GM12878 (cell line): Measurements from ENCODE around the gene LGALS8. TPM values are rescaled to one million over a fixed set of nuclear protein-coding genes. Genes with fewer than 3 reads are reported as not detected.

Source experiments
- ATF3 ChIP-seq: IDR thresholded peaks from 2 replicates; pipeline ENCODE4 v1.6.1; 2011; ENCODE audit warnings: low read depth, mild to moderate bottlenecking, low read length, moderate library complexity, borderline replicate concordance; ENCODE audit errors: extremely low read depth
- BMI1 ChIP-seq: fragments of 450-650 bp; IDR thresholded peaks from 2 replicates; pipeline ENCODE4 v1.6.1; 2016; ENCODE audit warnings: mild to moderate bottlenecking, moderate library complexity, borderline replicate concordance
- BRCA1 ChIP-seq: IDR thresholded peaks from 2 replicates; pipeline ENCODE4 v1.6.1; 2011; ENCODE audit warnings: low read depth, low read length, improper control_type of control experiment
- ETV6 ChIP-seq, 2 experiments: fragments of 450-650 bp in 1 of 2; IDR thresholded peaks in 1 of 2; conservative IDR thresholded peaks in 1 of 2; 2 replicates each; pipeline ENCODE4 v1.6.1; 2014; ENCODE audit warnings: antibody characterized with exemption in 1 of 2, borderline replicate concordance in 1 of 2, low read depth in 1 of 2, mild to moderate bottlenecking in 1 of 2, moderate library complexity in 1 of 2
- HCFC1 ChIP-seq: fragments of 150-350 bp; IDR thresholded peaks from 2 replicates; pipeline ENCODE4 v1.6.1; 2014; ENCODE audit warnings: low read length
- IKZF1 ChIP-seq: fragments of 450-650 bp; conservative IDR thresholded peaks from 2 replicates; pipeline ENCODE4 v1.6.1; 2017; ENCODE audit warnings: antibody characterized with exemption, mild to moderate bottlenecking
- JUND ChIP-seq: IDR thresholded peaks from 2 replicates; pipeline ENCODE4 v1.6.1; 2012; ENCODE audit warnings: low read depth, mild to moderate bottlenecking, low read length, improper control_type of control experiment, moderate library complexity
- MAX ChIP-seq: IDR thresholded peaks from 2 replicates; pipeline ENCODE4 v1.6.1; 2012; ENCODE audit warnings: low read depth, low read length, improper control_type of control experiment
- MTA2 ChIP-seq: fragments of 450-650 bp; IDR thresholded peaks from 2 replicates; pipeline ENCODE4 v1.6.1; 2016; ENCODE audit warnings: low read depth, mild to moderate bottlenecking, moderate library complexity
- MYC ChIP-seq: IDR thresholded peaks from 2 replicates; pipeline ENCODE4 v1.6.1; 2011; ENCODE audit warnings: mild to moderate bottlenecking, low read length, moderate library complexity, inconsistent platforms; ENCODE audit not compliant: insufficient read depth, insufficient replicate concordance, insufficient read length, severe bottlenecking
- NKRF ChIP-seq: fragments of 450-650 bp; conservative IDR thresholded peaks from 2 replicates; pipeline ENCODE4 v1.6.1; 2017; ENCODE audit warnings: mild to moderate bottlenecking, moderate library complexity
- NRF1 ChIP-seq: conservative IDR thresholded peaks from 2 replicates; pipeline ENCODE4 v1.6.1; 2011; ENCODE audit warnings: mild to moderate bottlenecking, low read depth, low read length, improper control_type of control experiment
- POLR2A ChIP-seq: IDR thresholded peaks from 2 replicates; pipeline ENCODE4 v1.6.1; 2011; ENCODE audit warnings: low read depth, mild to moderate bottlenecking, low read length
- POLR2AphosphoS2 ChIP-seq: IDR thresholded peaks from 2 replicates; pipeline ENCODE4 v1.6.1; 2011; ENCODE audit warnings: low read depth, mild to moderate bottlenecking, low read length, improper control_type of control experiment, moderate library complexity
- RAD21 ChIP-seq: IDR thresholded peaks from 2 replicates; pipeline ENCODE4 v1.6.1; 2011; ENCODE audit warnings: mild to moderate bottlenecking, low read depth, low read length, moderate library complexity; ENCODE audit not compliant: insufficient read depth
- RAD51 ChIP-seq: fragments of 450-650 bp; IDR thresholded peaks from 2 replicates; pipeline ENCODE4 v1.6.1; 2016; ENCODE audit warnings: moderate library complexity, mild to moderate bottlenecking, inconsistent platforms
- RB1 ChIP-seq: fragments of 450-650 bp; formaldehyde crosslinking; IDR thresholded peaks from 2 replicates; pipeline ENCODE4 v1.6.1; 2017; ENCODE audit warnings: mild to moderate bottlenecking, borderline replicate concordance
- SIX5 ChIP-seq: IDR thresholded peaks from 2 replicates; pipeline ENCODE4 v1.6.1; 2011; ENCODE audit warnings: mild to moderate bottlenecking, low read depth, low read length, moderate library complexity; ENCODE audit not compliant: severe bottlenecking
- TBL1XR1 ChIP-seq: IDR thresholded peaks from 2 replicates; pipeline ENCODE4 v1.6.1; 2012; ENCODE audit warnings: low read depth, low read length, improper control_type of control experiment
- TCF12 ChIP-seq: IDR thresholded peaks from 2 replicates; pipeline ENCODE4 v1.6.1; 2011; ENCODE audit warnings: low read depth, mild to moderate bottlenecking, low read length
- ZBTB33 ChIP-seq: fragments of 450-650 bp; IDR thresholded peaks from 2 replicates; pipeline ENCODE4 v1.6.1; 2017; ENCODE audit warnings: mild to moderate bottlenecking
- ZNF24 ChIP-seq: fragments of 450-650 bp; IDR thresholded peaks from 2 replicates; pipeline ENCODE4 v1.6.1; 2017; ENCODE audit warnings: antibody characterized with exemption, mild to moderate bottlenecking
- polyA plus RNA-seq, 11 experiments: library from polyadenylated mRNA; depleted of rRNA in 4 of 11; unstranded in 6 of 11; stranded (reverse) in 5 of 11; fragments of >200 nt; fragmentation: Nextera tagmentation in 4 of 11; fragmentation: Illumina TruSeq in 1 of 11; extraction: Ambion mirVana in 4 of 11; extraction: Trizol in 1 of 11; gene quantifications; 1 replicate in 1 of 11; 2 replicates in 10 of 11; pipeline versions ENCODE4 v1.2.1 to v1.2.3, GENCODE V29; 2011 to 2016; ENCODE audit warnings: inconsistent platforms in 2 of 11, missing spikeins in 2 of 11, low read depth in 1 of 11
- total RNA-seq, 4 experiments: library from RNA; depleted of rRNA in 3 of 4; stranded (reverse); fragments of >200 nt in 3 of 4; fragmentation: Illumina TruSeq in 1 of 4; extraction: Trizol in 1 of 4; gene quantifications; 2 replicates each; pipeline versions ENCODE4 v1.2.1 to v1.2.3, GENCODE V29; 2013 to 2021
- TF ChIP-seq, protein P1 (sequence below): IDR thresholded peaks from 2 replicates; pipeline ENCODE4 v1.6.1; 2012; ENCODE audit warnings: low read depth, low read length, improper control_type of control experiment
- TF ChIP-seq, protein P2 (sequence below): fragments of 450-650 bp; IDR thresholded peaks from 2 replicates; pipeline ENCODE4 v1.6.1; 2017; ENCODE audit warnings: low read depth, mild to moderate bottlenecking, moderate library complexity

The LGALS8 gene
- total and polyA plus RNA-seq, 10 of the 15 experiments (the other 5 are each of a cell fraction or from before 2014, with no cell fraction given): 15.4 to 86.5 (median 19.2) TPM

DNA sequence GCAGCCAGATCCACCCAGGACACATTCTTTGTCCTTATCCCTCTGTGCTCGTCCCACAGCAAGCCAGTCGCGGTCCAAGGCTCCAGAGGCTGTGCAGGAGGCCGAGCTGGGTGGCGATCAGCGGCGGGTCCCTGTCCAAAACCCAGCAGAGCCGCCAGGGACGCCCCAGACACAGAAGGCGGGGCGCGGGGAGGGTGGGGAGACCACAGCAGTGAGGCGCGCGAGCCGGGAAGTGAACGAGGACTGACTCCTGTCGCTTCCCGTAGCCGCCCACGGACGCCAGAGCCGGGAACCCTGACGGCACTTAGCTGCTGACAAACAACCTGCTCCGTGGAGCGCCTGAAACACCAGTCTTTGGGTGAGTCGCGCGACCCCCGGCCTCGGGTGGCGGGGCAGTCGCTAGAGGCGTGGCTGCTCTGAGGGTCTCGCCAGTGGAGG, at the start of gene LGALS8 (continued):
- no peak for TF ChIP-seq MYC
- TF ChIP-seq, protein P1, sequence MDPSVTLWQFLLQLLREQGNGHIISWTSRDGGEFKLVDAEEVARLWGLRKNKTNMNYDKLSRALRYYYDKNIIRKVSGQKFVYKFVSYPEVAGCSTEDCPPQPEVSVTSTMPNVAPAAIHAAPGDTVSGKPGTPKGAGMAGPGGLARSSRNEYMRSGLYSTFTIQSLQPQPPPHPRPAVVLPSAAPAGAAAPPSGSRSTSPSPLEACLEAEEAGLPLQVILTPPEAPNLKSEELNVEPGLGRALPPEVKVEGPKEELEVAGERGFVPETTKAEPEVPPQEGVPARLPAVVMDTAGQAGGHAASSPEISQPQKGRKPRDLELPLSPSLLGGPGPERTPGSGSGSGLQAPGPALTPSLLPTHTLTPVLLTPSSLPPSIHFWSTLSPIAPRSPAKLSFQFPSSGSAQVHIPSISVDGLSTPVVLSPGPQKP: no peak
- TF ChIP-seq BMI1: no peak
- no peak for TF ChIP-seq POLR2A
- TF ChIP-seq POLR2AphosphoS2: no peak
- TF ChIP-seq SIX5: no peak
- 0 out of 2 replicates have a peak, but pooled peaks have one; percentile 29 for TF ChIP-seq ZNF24
- TF ChIP-seq IKZF1: peak; percentile 74
- TF ChIP-seq RB1: no peak
- TF ChIP-seq MAX: no peak
- no peak for TF ChIP-seq MTA2
- TF ChIP-seq ATF3: no peak
- no peak for TF ChIP-seq RAD51
- TF ChIP-seq ZBTB33: no peak
- no peak for TF ChIP-seq ETV6 (conservative IDR thresholded peaks at IDR 0.05 in 1 of 2, IDR thresholded peaks at IDR 0.05 in 1 of 2; ENCODE audit: borderline replicate concordance in 1 of 2, low read depth in 1 of 2)
- TF ChIP-seq TCF12: no peak
- TF ChIP-seq JUND: no peak
- TF ChIP-seq, protein P2, sequence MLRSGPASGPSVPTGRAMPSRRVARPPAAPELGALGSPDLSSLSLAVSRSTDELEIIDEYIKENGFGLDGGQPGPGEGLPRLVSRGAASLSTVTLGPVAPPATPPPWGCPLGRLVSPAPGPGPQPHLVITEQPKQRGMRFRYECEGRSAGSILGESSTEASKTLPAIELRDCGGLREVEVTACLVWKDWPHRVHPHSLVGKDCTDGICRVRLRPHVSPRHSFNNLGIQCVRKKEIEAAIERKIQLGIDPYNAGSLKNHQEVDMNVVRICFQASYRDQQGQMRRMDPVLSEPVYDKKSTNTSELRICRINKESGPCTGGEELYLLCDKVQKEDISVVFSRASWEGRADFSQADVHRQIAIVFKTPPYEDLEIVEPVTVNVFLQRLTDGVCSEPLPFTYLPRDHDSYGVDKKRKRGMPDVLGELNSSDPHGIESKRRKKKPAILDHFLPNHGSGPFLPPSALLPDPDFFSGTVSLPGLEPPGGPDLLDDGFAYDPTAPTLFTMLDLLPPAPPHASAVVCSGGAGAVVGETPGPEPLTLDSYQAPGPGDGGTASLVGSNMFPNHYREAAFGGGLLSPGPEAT: no peak
- TF ChIP-seq BRCA1: no peak
- TF ChIP-seq NRF1: no peak
- no peak for TF ChIP-seq HCFC1
- no peak for TF ChIP-seq NKRF
- no peak for TF ChIP-seq TBL1XR1
- no peak for TF ChIP-seq RAD21
